Measurements from ENCODE around the gene PLEKHA8.

PLEKHA8 gene

DNA sequence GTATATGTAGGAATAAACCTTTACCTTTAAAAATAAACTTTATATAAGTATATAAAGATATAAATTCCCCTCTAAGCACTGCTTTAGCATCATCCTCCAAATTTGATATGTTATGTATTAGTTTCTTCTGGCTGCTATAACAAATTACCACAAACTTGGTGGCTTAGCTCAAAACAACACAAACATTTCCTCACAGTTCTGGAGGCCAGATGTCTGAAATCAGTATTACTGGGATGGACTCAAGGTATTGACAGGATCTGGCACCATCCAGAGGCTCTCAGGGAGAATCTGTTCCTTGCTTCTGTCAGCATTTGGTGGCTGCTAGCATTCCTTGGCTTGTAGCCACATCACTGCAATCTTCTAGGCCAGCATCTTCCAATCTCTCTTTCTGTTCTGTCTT lies 31.9 kb upstream of the PLEKHA8 start:
- Histone ChIP-seq H3K4me3 (ENCODE audit: low read depth, low read length) (no peak overlapping the region), H3K27me3 (ENCODE audit: insufficient read depth, low read depth, severe bottlenecking) (no peaks in the 10 kb centered on the region), H3K36me3 (no peaks in the 10 kb centered on the region), H3K27ac (no peak overlapping the region), H3K9me3 (ENCODE audit: severe bottlenecking) (peaks cover 5% of the 10 kb centered on the region)
- TF ChIP-seq, protein P1, sequence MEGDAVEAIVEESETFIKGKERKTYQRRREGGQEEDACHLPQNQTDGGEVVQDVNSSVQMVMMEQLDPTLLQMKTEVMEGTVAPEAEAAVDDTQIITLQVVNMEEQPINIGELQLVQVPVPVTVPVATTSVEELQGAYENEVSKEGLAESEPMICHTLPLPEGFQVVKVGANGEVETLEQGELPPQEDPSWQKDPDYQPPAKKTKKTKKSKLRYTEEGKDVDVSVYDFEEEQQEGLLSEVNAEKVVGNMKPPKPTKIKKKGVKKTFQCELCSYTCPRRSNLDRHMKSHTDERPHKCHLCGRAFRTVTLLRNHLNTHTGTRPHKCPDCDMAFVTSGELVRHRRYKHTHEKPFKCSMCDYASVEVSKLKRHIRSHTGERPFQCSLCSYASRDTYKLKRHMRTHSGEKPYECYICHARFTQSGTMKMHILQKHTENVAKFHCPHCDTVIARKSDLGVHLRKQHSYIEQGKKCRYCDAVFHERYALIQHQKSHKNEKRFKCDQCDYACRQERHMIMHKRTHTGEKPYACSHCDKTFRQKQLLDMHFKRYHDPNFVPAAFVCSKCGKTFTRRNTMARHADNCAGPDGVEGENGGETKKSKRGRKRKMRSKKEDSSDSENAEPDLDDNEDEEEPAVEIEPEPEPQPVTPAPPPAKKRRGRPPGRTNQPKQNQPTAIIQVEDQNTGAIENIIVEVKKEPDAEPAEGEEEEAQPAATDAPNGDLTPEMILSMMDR (IDR thresholded peaks at IDR 0.05; ENCODE audit: low read depth, low read length), result no peak
- DNase-seq, result no peak

DNA sequence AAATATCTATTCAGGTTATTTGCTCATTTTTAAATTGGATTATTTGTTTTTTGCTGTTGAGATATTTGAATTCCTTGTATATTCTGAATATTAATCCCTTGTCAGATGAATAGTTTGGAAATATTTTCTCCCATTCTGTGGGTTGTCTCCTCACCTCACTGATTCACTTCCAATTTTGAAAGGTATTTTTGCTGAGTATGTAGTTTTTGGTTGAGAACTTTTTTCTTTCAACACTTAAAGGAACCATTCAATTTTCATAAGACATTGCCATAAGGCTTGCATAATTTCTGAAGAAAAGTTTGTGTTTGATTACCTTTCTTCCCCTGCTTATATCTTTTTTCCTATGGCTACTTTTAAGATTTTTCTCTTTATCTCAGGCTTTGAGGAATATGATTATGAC lies 29.7 kb upstream of the PLEKHA8 start:
- DNase-seq, result no peak
- no peaks in the 10 kb centered on the region for H3K27me3 ChIP-seq (ENCODE audit: insufficient read depth, low read depth, severe bottlenecking)
- TF ChIP-seq, protein P1 (IDR thresholded peaks at IDR 0.05; ENCODE audit: low read depth, low read length), result no peak
- H3K27ac ChIP-seq, result no peak overlapping the region
- H3K9me3 ChIP-seq (ENCODE audit: severe bottlenecking), result peaks cover 2% of the 10 kb centered on the region
- no peak overlapping the region for H3K4me3 ChIP-seq (ENCODE audit: low read depth, low read length)
- no peaks in the 10 kb centered on the region for H3K36me3 ChIP-seq

DNA sequence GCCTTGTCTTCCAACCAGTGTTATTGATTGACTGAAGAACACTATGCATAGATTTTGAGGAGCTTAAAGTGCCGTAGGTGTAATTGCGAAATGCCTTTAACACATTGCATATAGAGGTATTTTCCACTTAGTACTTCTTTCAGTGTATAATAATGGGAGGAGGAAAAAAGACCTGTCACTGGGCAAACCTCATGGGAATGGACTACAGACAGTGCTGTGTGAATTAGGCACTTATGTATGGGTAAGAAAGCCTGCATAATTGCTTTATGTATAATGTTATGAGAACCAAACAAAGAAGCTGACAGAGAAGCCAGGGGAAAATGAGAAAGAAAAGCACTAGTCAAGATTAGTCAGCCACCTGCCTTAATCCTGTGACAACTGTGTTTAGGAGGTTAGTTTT lies 26.2 kb upstream of the PLEKHA8 start:
- H3K27me3 ChIP-seq (ENCODE audit: insufficient read depth, low read depth, severe bottlenecking), result no peaks in the 10 kb centered on the region
- no peaks in the 10 kb centered on the region for H3K36me3 ChIP-seq
- H3K9me3 ChIP-seq (ENCODE audit: severe bottlenecking), result no peaks in the 10 kb centered on the region
- no peak for DNase-seq
- no peak overlapping the region for H3K4me3 ChIP-seq (ENCODE audit: low read depth, low read length)
- H3K27ac ChIP-seq, result no peak overlapping the region
- TF ChIP-seq, protein P1 (IDR thresholded peaks at IDR 0.05; ENCODE audit: low read depth, low read length), result no peak

DNA sequence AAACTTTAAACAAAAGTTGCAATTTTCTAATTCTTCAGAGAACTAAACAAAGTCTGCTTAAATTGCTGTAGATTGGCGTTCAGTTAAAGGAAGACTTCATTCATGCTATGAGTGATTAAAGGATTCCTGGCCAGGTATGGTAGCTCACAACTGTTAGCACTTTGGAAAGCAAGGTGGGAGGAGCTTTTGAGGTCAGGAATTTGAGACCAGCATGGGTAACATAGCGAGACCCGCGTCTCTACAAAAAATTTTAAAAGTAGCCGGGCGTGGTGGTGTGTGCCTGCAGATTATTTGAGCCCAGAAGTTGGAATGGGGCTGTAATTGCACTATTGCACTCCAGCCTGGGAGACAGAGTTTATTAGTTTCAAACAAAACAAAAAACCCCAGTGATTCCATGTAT lies 25.1 kb upstream of the PLEKHA8 start:
- Histone ChIP-seq H3K27ac (no peak overlapping the region), H3K9me3 (ENCODE audit: severe bottlenecking) (no peaks in the 10 kb centered on the region), H3K36me3 (no peaks in the 10 kb centered on the region), H3K4me3 (ENCODE audit: low read depth, low read length) (no peak overlapping the region), H3K27me3 (ENCODE audit: insufficient read depth, low read depth, severe bottlenecking) (no peaks in the 10 kb centered on the region)
- TF ChIP-seq, protein P1 (IDR thresholded peaks at IDR 0.05; ENCODE audit: low read depth, low read length), result no peak
- DNase-seq, result no peak

DNA sequence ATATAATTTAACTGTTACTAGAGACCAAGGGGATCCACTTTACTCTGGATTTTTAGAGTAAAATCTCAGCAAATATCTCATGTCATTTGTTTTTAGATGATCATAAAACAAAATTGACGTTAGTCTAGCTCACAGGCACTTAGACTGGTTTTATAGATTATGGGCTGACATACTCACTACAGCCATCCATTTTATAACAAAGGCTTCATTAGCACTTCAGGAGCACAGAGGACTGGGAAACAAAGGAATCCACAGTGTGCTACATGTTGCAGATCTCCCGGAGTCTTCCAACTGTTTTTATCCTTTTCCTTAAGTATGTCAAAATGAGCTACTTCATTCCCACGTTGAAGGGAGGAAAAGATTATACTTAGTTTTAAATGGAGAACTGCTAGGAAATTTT lies 22.7 kb upstream of the PLEKHA8 start:
- TF ChIP-seq, protein P1 (IDR thresholded peaks at IDR 0.05; ENCODE audit: low read depth, low read length), result no peak
- no peak for DNase-seq
- Histone ChIP-seq H3K36me3 (no peaks in the 10 kb centered on the region), H3K27me3 (ENCODE audit: insufficient read depth, low read depth, severe bottlenecking) (no peaks in the 10 kb centered on the region), H3K9me3 (ENCODE audit: severe bottlenecking) (no peaks in the 10 kb centered on the region), H3K4me3 (ENCODE audit: low read depth, low read length) (no peak overlapping the region), H3K27ac (no peak overlapping the region)

DNA sequence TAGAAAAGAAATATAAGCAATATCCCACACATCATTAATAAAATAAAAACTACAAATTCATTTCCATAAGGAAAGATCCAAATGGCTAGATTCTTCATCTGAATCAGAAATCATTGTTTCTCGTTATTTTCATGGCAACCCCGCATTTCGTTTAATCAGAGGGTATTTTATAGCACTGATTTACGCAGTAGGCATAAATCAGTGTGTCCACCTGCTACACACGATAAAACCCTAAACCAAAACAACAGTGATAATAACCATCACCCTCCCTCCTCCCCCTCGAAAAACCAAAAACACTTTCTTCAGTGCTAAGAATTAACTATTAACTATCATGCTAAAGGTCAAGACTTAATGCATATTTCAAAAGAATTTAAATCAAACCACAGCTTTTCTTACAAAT lies 18.2 kb upstream of the PLEKHA8 start:
- H3K27me3 ChIP-seq (ENCODE audit: insufficient read depth, low read depth, severe bottlenecking), result no peaks in the 10 kb centered on the region
- no peak for DNase-seq
- TF ChIP-seq, protein P1 (IDR thresholded peaks at IDR 0.05; ENCODE audit: low read depth, low read length), result no peak
- H3K27ac ChIP-seq, result no peak overlapping the region
- H3K36me3 ChIP-seq, result peaks cover 4% of the 10 kb centered on the region; the same call in 1 of the 2 replicates
- no peak overlapping the region for H3K4me3 ChIP-seq (ENCODE audit: low read depth, low read length)
- no peaks in the 10 kb centered on the region for H3K9me3 ChIP-seq (ENCODE audit: severe bottlenecking)
